C4-2B (cell line): ENCODE data around the gene DUSP12.

Experiments
- CTCF ChIP-seq: fragments of 450-650 bp; conservative IDR thresholded peaks from 2 replicates; pipeline ENCODE4 v1.5.1; 2017; ENCODE audit warnings: mild to moderate bottlenecking
- ZFX ChIP-seq: fragments of 450-650 bp; IDR thresholded peaks from 2 replicates; pipeline ENCODE4 v1.6.1; 2017

GRCh38 chr1:161706113-161706481, 43.5 kb upstream of the DUSP12 start:
- TF ChIP-seq CTCF (no peak), ZFX (no peak)
